ENCODE measurements around the gene KRTAP4-11.

- TF ChIP-seq EP300 (IDR thresholded peaks at IDR 0.05; ENCODE audit: borderline replicate concordance in 1 of 2, low read depth in 2 of 2, low read length in 2 of 2) (no peak), POLR2AphosphoS5 (IDR thresholded peaks at IDR 0.05; ENCODE audit: low read depth, low read length) (no peak), CTCF (IDR thresholded peaks at IDR 0.05; ENCODE audit: control extremely low read depth in 1 of 3, insufficient read depth in 1 of 3, low read depth in 1 of 3, low read length in 3 of 3) (no peak), USF2 (IDR thresholded peaks at IDR 0.05; ENCODE audit: low read length) (no peak), YY1 (IDR thresholded peaks at IDR 0.05; ENCODE audit: low read depth, low read length) (no peak), GABPA (IDR thresholded peaks at IDR 0.05; ENCODE audit: borderline replicate concordance, insufficient read depth, low read length) (no peak), EZH2 (IDR thresholded peaks at IDR 0.05; ENCODE audit: low read depth, low read length, severe bottlenecking) (no peak), JUN (IDR thresholded peaks at IDR 0.05; ENCODE audit: low read depth, low read length) (no peak), BRCA1 (IDR thresholded peaks at IDR 0.05; ENCODE audit: low read depth, low read length) (no peak), TEAD4 (IDR thresholded peaks at IDR 0.05; ENCODE audit: low read depth, low read length) (no peak), SIN3A (conservative IDR thresholded peaks at IDR 0.05 in 1 of 2, IDR thresholded peaks at IDR 0.05 in 1 of 2; ENCODE audit: low read depth in 1 of 2, low read length in 2 of 2) (no peak)
Observed at GRCh38 chr17:41121742-41122141, 3.6 kb upstream of the KRTAP4-11 start.
